Thymus (tissue), 11 donors: ENCODE results near the gene PEX12. TPM values are rescaled to one million over a fixed set of nuclear protein-coding genes. Genes with fewer than 3 reads are reported as not detected.
"Not testable (repeated sequence)": the region's sequence is repeated elsewhere in the genome, so short reads cannot be mapped to it uniquely, and the experiment has no call there.

Source experiments
- DNase-seq, 9 donors: peaks; one replicate each; pipeline ENCODE4 v3.0.0-alpha.2; 2013; ENCODE audit warnings: low spot score in 9 of 9, low read depth in 6 of 9, missing footprints in 1 of 9
- H3K27ac ChIP-seq, 2 donors: one replicate each; pipeline ENCODE4 v1.5.1; 2013; ENCODE audit warnings: control low read depth in 1 of 2, low read depth in 1 of 2, low read length in 1 of 2, mild to moderate bottlenecking in 1 of 2, moderate library complexity in 1 of 2
- H3K27me3 ChIP-seq, 2 donors: one replicate each; pipeline ENCODE4 v1.5.1; 2013; ENCODE audit warnings: low read length in 1 of 2; ENCODE audit not compliant: control insufficient read depth in 2 of 2, insufficient read depth in 1 of 2
- H3K36me3 ChIP-seq, 2 donors: one replicate each; pipeline ENCODE4 v1.5.1; 2013; ENCODE audit warnings: low read length in 1 of 2, mild to moderate bottlenecking in 1 of 2, moderate library complexity in 1 of 2; ENCODE audit not compliant: control insufficient read depth in 2 of 2, insufficient read depth in 2 of 2
- H3K4me1 ChIP-seq, 2 donors: one replicate each; pipeline ENCODE4 v1.5.1; 2013; ENCODE audit warnings: low read length in 2 of 2; ENCODE audit not compliant: control insufficient read depth in 2 of 2, insufficient read depth in 2 of 2
- H3K4me3 ChIP-seq, 2 donors: one replicate each; pipeline ENCODE4 v1.5.1; 2013; ENCODE audit warnings: low read length in 2 of 2, control low read depth in 1 of 2, mild to moderate bottlenecking in 1 of 2
- H3K9me3 ChIP-seq, 2 donors: one replicate each; pipeline ENCODE4 v1.5.1; 2013; ENCODE audit warnings: low read length in 1 of 2, mild to moderate bottlenecking in 1 of 2; ENCODE audit not compliant: control insufficient read depth in 2 of 2, insufficient read depth in 1 of 2
- WGBS: extraction: QIAGEN DNeasy Blood & Tissue Kit; methylation state at CpG from one replicate; pipeline ENCODE4 v1.1.7; 2013; 5-methylcytosine and 5-hydroxymethylcytosine counted together
- polyA plus RNA-seq: library from polyadenylated mRNA; stranded (reverse); fragments of 200-250 nt; gene quantifications from one replicate; pipeline ENCODE4 v1.2.3, GENCODE V29; 2013
- total RNA-seq: library from RNA; stranded (reverse); fragments of 120-200 nt; gene quantifications from one replicate; pipeline ENCODE4 v1.2.4, GENCODE V29; 2013
- donor health status: healthy.

Gene PEX12
- total and polyA plus RNA-seq, 2 donors: 4.8 to 5.0 TPM

DNA sequence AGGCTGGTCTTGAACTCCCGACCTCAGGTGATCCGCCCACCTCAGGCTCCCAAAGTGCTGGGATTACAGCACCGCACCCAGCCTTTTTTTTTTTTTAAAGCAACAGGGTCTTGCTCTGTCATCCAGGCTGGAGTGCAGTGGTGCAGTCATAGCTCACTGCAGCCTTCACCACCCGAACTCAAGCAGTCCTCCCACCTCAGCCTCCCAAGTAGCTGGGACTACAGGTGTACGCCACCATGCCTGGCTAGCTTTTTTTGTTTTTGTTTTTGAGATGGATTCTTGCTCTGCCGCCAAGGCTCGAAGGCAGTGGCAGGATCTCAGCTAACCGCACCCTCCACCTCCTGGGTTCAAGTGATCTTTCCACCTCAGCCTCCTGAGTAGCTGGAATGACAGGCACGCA, 43.0 kb downstream of the PEX12 start:
- not testable (repeated sequence) for H3K27ac ChIP-seq, DNase-seq, H3K36me3 ChIP-seq, H3K9me3 ChIP-seq, H3K27me3 ChIP-seq, H3K4me3 ChIP-seq
- 96% methylated on average over 9 of the region's 9 CpGs for WGBS
- peaks cover 9 to 27% of the 10 kb centered on the region in 2 donors for H3K4me1 ChIP-seq

DNA sequence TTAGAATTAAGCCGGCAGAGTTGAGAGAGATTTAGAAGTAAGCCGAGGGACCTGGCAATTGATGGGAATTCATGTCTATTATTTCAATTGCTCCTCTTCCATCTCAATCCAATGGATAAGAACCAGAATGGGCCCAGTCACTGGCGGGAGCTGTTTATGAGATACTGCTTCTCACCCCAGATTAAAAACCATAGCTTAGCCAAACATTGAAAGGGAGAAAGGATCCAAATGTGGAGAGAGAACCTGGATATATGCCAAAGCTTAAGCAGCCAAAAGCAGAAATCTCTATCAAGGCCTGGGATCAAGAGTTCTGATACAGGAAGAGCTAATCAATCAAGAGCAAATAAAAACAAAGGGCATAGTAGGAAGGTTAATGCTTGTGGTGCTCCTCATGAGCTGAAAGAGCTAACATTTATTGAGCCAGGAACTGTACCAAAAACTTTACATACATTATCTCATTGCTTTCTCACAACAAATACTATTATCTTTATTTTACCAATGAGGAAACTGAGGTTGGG, 43.7 kb downstream of the PEX12 start:
- Histone ChIP-seq H3K4me3 (no peak overlapping the region), H3K27ac (no peak overlapping the region), H3K4me1 (peaks cover 7 to 23% of the 10 kb centered on the region in 2 donors), H3K27me3 (no peaks in the 10 kb centered on the region), H3K9me3 (no peaks in the 10 kb centered on the region), H3K36me3 (no peaks in the 10 kb centered on the region)
- no peak for DNase-seq
- 97% methylated on average over 3 of the region's 3 CpGs for WGBS

DNA sequence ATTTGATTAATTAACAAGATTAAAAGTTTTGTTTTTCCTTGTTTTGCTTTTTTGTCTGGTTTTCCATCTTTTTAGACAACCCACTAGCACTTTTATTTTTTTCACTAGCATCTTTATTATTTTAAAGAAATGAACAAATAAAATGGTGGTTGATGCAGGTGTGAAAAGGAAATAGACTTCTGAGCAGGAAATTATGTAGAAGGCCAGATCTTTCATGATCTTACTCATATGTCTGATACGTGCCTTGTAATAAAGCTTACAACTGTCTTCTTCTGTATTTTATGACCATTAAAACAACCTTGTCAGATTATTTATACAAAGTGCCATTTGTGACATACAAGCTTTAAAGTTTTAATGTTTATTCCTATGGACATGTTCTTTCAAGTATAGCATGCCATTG, 47.2 kb downstream of the PEX12 start:
- H3K27ac ChIP-seq: no peak overlapping the region

DNA sequence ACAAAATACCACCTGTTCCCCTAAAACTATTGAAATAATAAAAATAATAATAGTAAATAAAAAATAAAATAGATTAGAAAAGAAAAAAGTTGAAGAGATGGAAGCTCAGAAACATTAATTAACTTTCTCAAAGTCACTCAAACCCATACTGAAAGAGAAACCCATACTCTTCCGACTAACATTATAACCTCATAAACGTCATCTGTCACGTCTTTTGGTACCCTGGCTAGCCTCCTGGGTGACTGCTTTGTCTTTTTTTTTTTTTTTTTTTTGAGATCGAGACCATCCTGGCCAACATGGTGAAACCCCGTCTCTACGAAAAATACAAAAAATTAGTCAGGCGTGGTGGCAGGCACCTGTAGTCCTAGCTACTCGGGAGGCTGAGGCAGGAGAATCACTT, 48.5 kb downstream of the PEX12 start:
- Histone ChIP-seq H3K36me3 (no peaks in the 10 kb centered on the region), H3K9me3 (no peaks in the 10 kb centered on the region), H3K27ac (no peak overlapping the region), H3K4me1 (peaks cover 0 to 6% of the 10 kb centered on the region in 2 donors), H3K27me3 (no peaks in the 10 kb centered on the region), H3K4me3 (no peak overlapping the region)
- DNase-seq: no peak
- 98% methylated on average over 8 of the region's 8 CpGs for WGBS

More for the DNA sequence above, 47.2 kb downstream of the PEX12 start:
- WGBS: 9% methylated on average over 1 of the region's 1 CpG
- Histone ChIP-seq H3K27me3 (no peaks in the 10 kb centered on the region), H3K4me3 (no peak overlapping the region), H3K36me3 (no peaks in the 10 kb centered on the region), H3K4me1 (peaks cover 0 to 6% of the 10 kb centered on the region in 2 donors), H3K9me3 (no peaks in the 10 kb centered on the region)
- no peak for DNase-seq

DNA sequence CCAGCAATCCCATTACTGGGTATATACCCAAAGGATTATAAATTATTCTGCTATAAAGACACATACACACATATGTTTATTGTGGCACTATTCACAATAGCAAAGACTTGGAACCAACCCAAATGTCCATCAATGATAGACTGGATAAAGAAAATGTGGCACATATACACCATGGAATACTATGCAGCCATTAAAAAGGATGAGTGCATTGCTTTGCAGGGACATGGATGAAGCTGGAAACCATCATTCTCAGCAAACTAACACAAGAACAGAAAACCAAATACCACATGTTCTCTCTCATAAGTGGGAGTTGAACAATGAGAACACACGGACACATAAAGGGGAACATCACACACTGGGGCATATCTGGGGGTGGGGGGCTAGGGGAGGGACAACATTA, 49.0 kb downstream of the PEX12 start:
- H3K27me3 ChIP-seq, H3K4me1 ChIP-seq, H3K36me3 ChIP-seq, H3K4me3 ChIP-seq, H3K27ac ChIP-seq, DNase-seq, H3K9me3 ChIP-seq: not testable (repeated sequence)
- 97% methylated on average over 1 of the region's 1 CpG for WGBS

Other genes starting within 250 kb of the PEX12 start
- 34.7 TPM for gene SLFN11, start 204.9 kb downstream of the PEX12 start, total RNA-seq
- gene SLFN11, start 204.9 kb downstream of the PEX12 start, polyA plus RNA-seq: 9.4 TPM
- gene SLFN12, start 146.1 kb downstream of the PEX12 start, total RNA-seq: 9.7 TPM
- gene SLFN12, start 146.1 kb downstream of the PEX12 start, polyA plus RNA-seq: 3.4 TPM
- gene SLFN13, start 129.8 kb downstream of the PEX12 start, total RNA-seq: 14.2 TPM
- 4.2 TPM for gene SLFN13, start 129.8 kb downstream of the PEX12 start, polyA plus RNA-seq
- gene SLFN12L, start 40.9 kb downstream of the PEX12 start, total RNA-seq: 3.7 TPM
- 1.2 TPM for gene SLFN12L, start 40.9 kb downstream of the PEX12 start, polyA plus RNA-seq
- gene SLFN14, start 17.8 kb downstream of the PEX12 start, total RNA-seq: 0.19 TPM
- 0.02 TPM for gene SLFN14, start 17.8 kb downstream of the PEX12 start, polyA plus RNA-seq
- 34.7 TPM for gene AP2B1, start 8.8 kb upstream of the PEX12 start, total RNA-seq
- gene AP2B1, start 8.8 kb upstream of the PEX12 start, polyA plus RNA-seq: 39.1 TPM
- gene RASL10B, start 153.1 kb upstream of the PEX12 start, total RNA-seq: 0.76 TPM
- 0.80 TPM for gene RASL10B, start 153.1 kb upstream of the PEX12 start, polyA plus RNA-seq
- gene GAS2L2, start 174.7 kb upstream of the PEX12 start, total RNA-seq: not detected
- gene GAS2L2, start 174.7 kb upstream of the PEX12 start, polyA plus RNA-seq: 0.21 TPM
- gene C17orf50, start 182.3 kb upstream of the PEX12 start, total RNA-seq: 0.09 TPM
- gene C17orf50, start 182.3 kb upstream of the PEX12 start, polyA plus RNA-seq: 0.14 TPM
- gene MMP28, start 217.1 kb upstream of the PEX12 start, total RNA-seq: 1.1 TPM
- 4.7 TPM for gene MMP28, start 217.1 kb upstream of the PEX12 start, polyA plus RNA-seq
- 26.1 TPM for gene TAF15, start 230.9 kb upstream of the PEX12 start, total RNA-seq
- gene TAF15, start 230.9 kb upstream of the PEX12 start, polyA plus RNA-seq: 95.9 TPM